ENCODE data around the gene ARHGEF4.

ARHGEF4 gene, protein sequence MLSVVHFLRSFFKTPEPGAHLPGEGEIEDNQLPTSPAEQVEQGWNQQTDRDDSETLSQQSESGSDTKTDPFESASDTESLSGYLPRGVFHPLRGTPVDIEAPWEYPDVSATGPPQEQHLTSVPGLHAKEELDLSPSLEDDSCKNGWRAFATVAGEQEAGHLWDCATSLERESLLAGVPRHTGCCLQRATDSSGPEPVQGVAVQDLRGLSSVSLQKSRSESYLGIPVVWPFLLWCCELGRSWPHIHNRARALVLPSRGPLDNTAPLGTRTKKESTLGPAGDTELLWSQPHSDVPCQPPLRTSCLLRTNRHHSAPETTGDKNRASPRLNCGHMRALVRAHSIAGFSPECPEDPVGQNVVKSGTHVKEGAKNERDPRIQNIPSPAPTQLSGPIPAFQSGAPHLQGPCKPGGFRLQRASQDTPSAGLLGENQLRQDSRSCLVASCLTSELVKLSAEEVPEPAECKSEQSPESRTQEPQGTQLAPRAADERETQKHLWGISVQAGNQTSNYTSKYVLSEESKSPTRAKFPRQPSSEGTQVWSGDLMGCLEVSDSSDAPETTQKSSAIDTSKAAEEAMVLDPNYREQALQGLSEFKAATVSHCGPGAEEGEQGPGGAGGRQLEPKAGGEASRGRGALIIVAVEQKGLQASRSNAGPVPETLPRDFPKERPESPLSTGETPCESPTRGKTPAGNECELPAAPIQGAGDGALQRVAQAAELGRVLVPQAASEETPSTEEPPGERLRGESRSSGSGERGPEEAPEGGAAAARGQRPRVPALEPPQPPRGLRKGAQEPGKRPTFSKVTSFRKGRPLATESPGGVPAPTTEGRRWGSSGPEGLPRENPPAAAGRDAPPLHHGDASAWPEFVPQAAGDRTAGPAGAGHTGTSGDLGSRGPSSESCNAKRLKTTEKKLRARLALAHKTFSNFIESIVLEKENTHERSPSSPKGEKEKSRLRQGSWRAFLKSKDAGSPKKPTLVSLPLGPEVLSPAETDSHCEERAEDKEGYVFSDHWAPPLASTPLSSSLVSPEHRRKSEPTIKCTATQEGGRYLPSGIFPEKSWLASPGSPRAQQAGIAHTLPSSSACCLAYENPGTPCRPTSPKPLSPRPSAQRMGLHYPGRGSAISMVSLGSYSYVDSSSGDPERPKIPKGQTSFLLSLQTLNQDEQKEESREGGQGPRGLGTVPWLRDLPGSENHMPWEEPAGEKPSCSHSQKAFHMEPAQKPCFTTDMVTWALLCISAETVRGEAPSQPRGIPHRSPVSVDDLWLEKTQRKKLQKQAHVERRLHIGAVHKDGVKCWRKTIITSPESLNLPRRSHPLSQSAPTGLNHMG (N-terminal part only)

GRCh38 chr2:130836501-130837174 lies at the start of gene ARHGEF4:
ARHGEF4 (plus strand) TSS chr2:130836914; CDS start chr2:130836954, 40 bp downstream.
- DNase-seq, result no peak

DNA sequence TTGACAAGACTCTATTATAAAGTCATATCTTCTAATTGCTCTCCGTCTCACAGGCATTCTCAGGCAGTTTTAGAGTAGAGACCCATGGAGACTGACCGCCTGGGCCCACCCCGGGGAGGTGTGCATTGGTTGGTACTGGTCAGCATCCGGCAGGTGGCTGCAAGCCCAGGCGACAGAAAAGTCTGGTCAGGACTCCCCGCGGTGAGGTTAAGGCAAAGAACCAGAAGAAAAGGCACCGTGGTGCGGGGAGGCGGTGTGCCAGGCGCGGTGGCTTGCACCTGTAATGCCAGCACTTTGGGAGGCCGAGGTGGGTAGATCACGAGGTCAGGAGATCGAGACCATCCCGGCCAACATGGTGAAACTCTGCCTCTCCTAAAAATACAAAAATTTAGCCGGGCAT lies 48.9 kb upstream of the ARHGEF4 start:
- no peak for DNase-seq

DNA sequence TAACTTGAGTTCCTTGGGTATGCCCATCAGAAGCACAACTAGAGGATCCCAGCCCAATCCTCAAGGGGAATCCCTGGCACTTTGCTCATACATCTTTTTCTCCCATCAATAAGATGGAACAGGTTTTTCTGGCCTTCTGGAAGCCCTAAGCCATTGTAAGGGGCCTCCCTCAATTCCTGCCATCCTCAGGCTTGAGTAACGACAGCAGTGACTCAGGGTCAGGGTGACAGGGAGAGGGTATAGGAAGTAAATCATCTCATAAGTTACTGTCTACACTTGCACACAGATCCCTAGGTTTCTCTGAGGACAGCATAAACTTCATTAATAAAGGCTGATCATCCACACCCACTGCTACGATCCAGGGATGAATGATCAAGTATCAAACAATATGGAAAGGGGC lies 46.4 kb upstream of the ARHGEF4 start:
- no peak for DNase-seq

GRCh38 chr2:130790804-130791616 lies 45.7 kb upstream of the ARHGEF4 start:
- no peak for DNase-seq

GRCh38 chr2:130791617-130791939 lies 45.1 kb upstream of the ARHGEF4 start:
- DNase-seq, result no peak

- peak; percentile 48 for DNase-seq
Observed at GRCh38 chr2:130795431-130795830, 41.3 kb upstream of the ARHGEF4 start.

GRCh38 chr2:130796290-130796689 lies 40.4 kb upstream of the ARHGEF4 start:
- peak; percentile 4 for DNase-seq

- DNase-seq, result peak; percentile 92
Observed at GRCh38 chr2:130797493-130798435, 39.0 kb upstream of the ARHGEF4 start.

GRCh38 chr2:130798472-130799218 lies 38.1 kb upstream of the ARHGEF4 start:
- no peak for DNase-seq

- DNase-seq, result no peak
Observed at GRCh38 chr2:130799295-130799694, 37.4 kb upstream of the ARHGEF4 start.

DNA sequence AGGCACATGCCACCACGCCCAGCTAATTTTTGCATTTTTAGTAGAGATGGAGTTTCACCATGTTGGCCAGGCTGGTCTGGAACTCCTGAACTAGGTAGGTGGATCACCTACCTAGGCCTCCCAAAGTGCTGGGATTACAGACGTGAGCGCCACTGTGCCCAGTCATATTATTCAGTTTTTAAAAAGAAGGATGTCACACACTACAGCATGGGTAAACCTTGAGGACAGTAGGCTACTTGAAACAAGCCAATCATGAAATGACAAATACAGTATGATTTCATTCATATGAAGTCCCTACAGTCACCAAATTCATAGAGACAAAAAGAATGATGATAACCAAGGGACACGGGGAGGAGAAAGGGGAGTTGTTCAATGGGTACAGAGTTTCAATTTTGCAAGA lies 31.1 kb upstream of the ARHGEF4 start:
- no peak for DNase-seq

DNA sequence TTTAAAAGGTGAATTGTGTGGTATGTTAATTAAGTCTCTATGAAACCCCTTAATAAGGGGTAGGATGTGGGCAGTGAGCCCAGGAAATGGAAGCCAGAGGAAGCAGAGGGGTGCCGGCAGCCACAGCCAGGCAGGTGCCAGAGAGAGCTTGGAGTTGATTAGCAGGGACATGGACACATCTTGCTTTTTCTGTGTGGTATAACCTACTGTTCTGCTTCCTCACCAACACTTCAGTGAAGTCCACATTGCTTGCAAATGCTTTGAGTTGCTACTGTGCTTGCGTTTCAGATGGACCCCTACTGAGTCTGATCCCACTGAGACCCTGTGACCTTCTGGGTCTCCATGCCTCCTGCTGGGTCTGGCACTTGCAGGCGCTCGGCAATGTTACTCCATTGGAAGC lies 30.3 kb upstream of the ARHGEF4 start:
- no peak for DNase-seq

- no peak for DNase-seq
Observed at GRCh38 chr2:130807659-130808385, 28.9 kb upstream of the ARHGEF4 start.

GRCh38 chr2:130808482-130809268 lies 28.0 kb upstream of the ARHGEF4 start:
- no peak for DNase-seq

GRCh38 chr2:130810490-130810889 lies 26.2 kb upstream of the ARHGEF4 start:
- DNase-seq, result no peak

- DNase-seq, result no peak
Observed at GRCh38 chr2:130813722-130814121, 23.0 kb upstream of the ARHGEF4 start.

- DNase-seq, result no peak
Observed at GRCh38 chr2:130814931-130815680, 21.6 kb upstream of the ARHGEF4 start.

Data from inflammatory macrophage treated with lipopolysaccharide for 4 hours (primary cell).